ENCODE results near the gene ANAPC4. TPM values are rescaled to one million over a fixed set of nuclear protein-coding genes. Genes with fewer than 3 reads are reported as not detected.
"Not testable (repeated sequence)": the region's sequence is repeated elsewhere in the genome, so short reads cannot be mapped to it uniquely, and the experiment has no call there.

The ANAPC4 gene
- total RNA-seq, 1 experiment from 2014 or later: 75.7 TPM

DNA sequence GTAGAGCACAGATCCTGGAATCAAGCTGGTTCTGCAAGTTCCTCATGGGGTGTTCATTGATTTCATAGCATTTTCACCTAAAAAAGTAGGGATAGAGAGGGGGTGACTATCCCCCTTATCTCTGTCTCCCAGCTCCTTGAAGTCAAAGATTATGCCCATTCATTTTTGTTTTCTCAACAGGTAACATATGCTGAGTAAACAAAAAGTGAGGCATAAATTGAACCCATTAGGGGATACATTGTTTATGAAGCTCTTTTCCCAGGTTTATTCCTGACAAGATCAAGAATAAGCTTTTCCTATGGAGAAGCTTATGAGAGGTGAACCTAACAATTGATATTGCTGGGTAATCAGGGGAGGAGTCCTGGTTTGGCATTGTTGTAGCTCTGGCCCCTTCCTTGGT is 9.2 kb upstream of the ANAPC4 start:
- no peaks in the 10 kb centered on the region for H3K27me3 ChIP-seq (ENCODE audit: low read length)
- H3K27ac ChIP-seq (ENCODE audit: low read length): no peak overlapping the region
- no peak overlapping the region for H3K4me3 ChIP-seq (ENCODE audit: low read length)
- peaks cover 5% of the 10 kb centered on the region; the same call in 1 of the 2 replicates for H3K4me1 ChIP-seq (ENCODE audit: low read length)
- DNase-seq: no peak
- no peaks in the 10 kb centered on the region for H3K9me2 ChIP-seq (replicated peaks; ENCODE audit: insufficient read depth, low read length)
- no peaks in the 10 kb centered on the region for H3K9me3 ChIP-seq (ENCODE audit: low read length)
- no peak overlapping the region for H2AFZ ChIP-seq (ENCODE audit: low read length)
- H3K79me2 ChIP-seq (ENCODE audit: low read length): no peaks in the 10 kb centered on the region
- peaks cover 7% of the 10 kb centered on the region; the same call in 1 of the 2 replicates for H3K36me3 ChIP-seq (ENCODE audit: insufficient read depth, low read length)
- no peaks in the 10 kb centered on the region for H4K20me1 ChIP-seq (ENCODE audit: insufficient read depth, low read depth, low read length)
- no peak overlapping the region for H3K9ac ChIP-seq (ENCODE audit: low read length)
- no peak overlapping the region for H3K4me2 ChIP-seq (ENCODE audit: low read depth, low read length, poor library complexity, severe bottlenecking)

DNA sequence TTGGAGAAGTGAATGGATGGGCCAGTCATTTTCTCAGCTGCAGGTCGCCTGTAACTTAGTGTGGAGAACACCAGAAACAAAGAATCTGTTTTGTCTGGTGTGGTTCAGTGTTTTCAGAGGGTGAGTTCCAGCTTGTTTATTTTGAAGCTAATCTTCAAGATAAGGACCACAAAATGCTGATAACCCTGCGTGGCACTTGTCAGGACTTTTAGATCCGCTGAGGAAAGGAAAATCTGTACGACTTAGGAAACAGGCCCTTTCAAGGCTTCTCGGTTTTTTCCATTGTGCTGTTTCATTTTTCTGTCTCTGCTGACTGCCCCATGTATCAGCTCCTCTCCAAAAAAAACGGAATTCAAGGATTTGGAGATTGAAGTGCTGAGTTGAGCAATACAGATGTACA is 8.7 kb upstream of the ANAPC4 start:
- peaks cover 7% of the 10 kb centered on the region; the same call in 1 of the 2 replicates for H3K36me3 ChIP-seq (ENCODE audit: insufficient read depth, low read length)
- H3K27ac ChIP-seq (ENCODE audit: low read length): no peak overlapping the region
- H3K27me3 ChIP-seq (ENCODE audit: low read length): no peaks in the 10 kb centered on the region
- H3K4me3 ChIP-seq (ENCODE audit: low read length): no peak overlapping the region
- DNase-seq: no peak
- H3K9me2 ChIP-seq (replicated peaks; ENCODE audit: insufficient read depth, low read length): no peaks in the 10 kb centered on the region
- H3K9me3 ChIP-seq (ENCODE audit: low read length): no peaks in the 10 kb centered on the region
- H3K79me2 ChIP-seq (ENCODE audit: low read length): no peaks in the 10 kb centered on the region
- H3K9ac ChIP-seq (ENCODE audit: low read length): no peak overlapping the region
- H4K20me1 ChIP-seq (ENCODE audit: insufficient read depth, low read depth, low read length): no peaks in the 10 kb centered on the region
- H2AFZ ChIP-seq (ENCODE audit: low read length): no peak overlapping the region
- H3K4me1 ChIP-seq (ENCODE audit: low read length): peaks cover 5% of the 10 kb centered on the region; the same call in 1 of the 2 replicates
- no peak overlapping the region for H3K4me2 ChIP-seq (ENCODE audit: low read depth, low read length, poor library complexity, severe bottlenecking)

DNA sequence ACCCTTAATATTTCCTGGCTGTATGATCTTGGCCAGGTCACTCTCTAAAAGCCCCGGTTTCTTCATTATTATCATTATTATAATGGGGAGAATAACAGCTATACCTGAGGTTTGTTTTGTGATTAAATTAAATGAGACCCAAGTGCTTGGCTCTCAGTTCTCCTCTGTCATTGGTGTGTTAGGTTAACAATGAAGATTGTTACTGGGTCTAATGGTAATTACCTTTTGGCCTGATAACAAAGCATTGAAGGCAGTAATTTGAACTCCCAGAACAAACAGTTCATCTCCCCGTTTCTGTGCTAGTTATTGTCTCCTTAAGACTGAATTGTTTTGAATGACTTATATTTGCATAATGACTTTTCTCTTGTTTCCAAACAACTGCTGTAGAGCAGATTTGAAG is 6.8 kb upstream of the ANAPC4 start:
- no peak overlapping the region for H3K4me3 ChIP-seq (ENCODE audit: low read length)
- no peaks in the 10 kb centered on the region for H3K9me2 ChIP-seq (replicated peaks; ENCODE audit: insufficient read depth, low read length)
- no peaks in the 10 kb centered on the region for H4K20me1 ChIP-seq (ENCODE audit: insufficient read depth, low read depth, low read length)
- no peaks in the 10 kb centered on the region for H3K79me2 ChIP-seq (ENCODE audit: low read length)
- H3K27me3 ChIP-seq (ENCODE audit: low read length): no peaks in the 10 kb centered on the region
- H2AFZ ChIP-seq (ENCODE audit: low read length): no peak overlapping the region
- no peaks in the 10 kb centered on the region for H3K9me3 ChIP-seq (ENCODE audit: low read length)
- H3K27ac ChIP-seq (ENCODE audit: low read length): no peak overlapping the region
- H3K36me3 ChIP-seq (ENCODE audit: insufficient read depth, low read length): peaks cover 5% of the 10 kb centered on the region; the same call in 1 of the 2 replicates
- no peak overlapping the region for H3K9ac ChIP-seq (ENCODE audit: low read length)
- no peak for DNase-seq
- peaks cover 5% of the 10 kb centered on the region; the same call in 1 of the 2 replicates for H3K4me1 ChIP-seq (ENCODE audit: low read length)
- no peak overlapping the region for H3K4me2 ChIP-seq (ENCODE audit: low read depth, low read length, poor library complexity, severe bottlenecking)

DNA sequence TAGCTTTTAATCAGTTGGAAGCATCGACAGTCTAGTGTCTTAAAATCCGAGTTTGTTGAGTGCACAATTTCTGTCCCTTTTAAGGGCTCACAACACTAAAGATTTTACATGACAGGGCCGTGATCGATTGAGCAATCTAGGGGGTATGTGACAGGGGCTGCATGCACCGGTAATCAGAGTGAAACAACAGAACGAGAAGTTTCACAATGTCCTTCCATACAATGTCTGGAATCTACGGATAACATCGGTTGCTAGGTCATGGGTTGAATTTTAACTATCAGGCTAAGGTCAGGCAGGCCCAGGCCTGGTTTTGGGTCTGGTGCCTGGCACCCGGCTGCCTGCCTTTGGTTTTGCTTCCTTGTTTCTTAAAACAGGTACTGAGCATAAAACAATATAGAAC is 4.5 kb upstream of the ANAPC4 start:
- H3K27me3 ChIP-seq (ENCODE audit: low read length); H3K27ac ChIP-seq (ENCODE audit: low read length); H3K9me2 ChIP-seq (replicated peaks; ENCODE audit: insufficient read depth, low read length); H3K4me2 ChIP-seq (ENCODE audit: low read depth, low read length, poor library complexity, severe bottlenecking); H3K4me3 ChIP-seq (ENCODE audit: low read length); H3K9ac ChIP-seq (ENCODE audit: low read length); H3K36me3 ChIP-seq (ENCODE audit: insufficient read depth, low read length); H3K9me3 ChIP-seq (ENCODE audit: low read length); DNase-seq; H3K4me1 ChIP-seq (ENCODE audit: low read length); H4K20me1 ChIP-seq (ENCODE audit: insufficient read depth, low read depth, low read length); H2AFZ ChIP-seq (ENCODE audit: low read length); H3K79me2 ChIP-seq (ENCODE audit: low read length): not testable (repeated sequence)

DNA sequence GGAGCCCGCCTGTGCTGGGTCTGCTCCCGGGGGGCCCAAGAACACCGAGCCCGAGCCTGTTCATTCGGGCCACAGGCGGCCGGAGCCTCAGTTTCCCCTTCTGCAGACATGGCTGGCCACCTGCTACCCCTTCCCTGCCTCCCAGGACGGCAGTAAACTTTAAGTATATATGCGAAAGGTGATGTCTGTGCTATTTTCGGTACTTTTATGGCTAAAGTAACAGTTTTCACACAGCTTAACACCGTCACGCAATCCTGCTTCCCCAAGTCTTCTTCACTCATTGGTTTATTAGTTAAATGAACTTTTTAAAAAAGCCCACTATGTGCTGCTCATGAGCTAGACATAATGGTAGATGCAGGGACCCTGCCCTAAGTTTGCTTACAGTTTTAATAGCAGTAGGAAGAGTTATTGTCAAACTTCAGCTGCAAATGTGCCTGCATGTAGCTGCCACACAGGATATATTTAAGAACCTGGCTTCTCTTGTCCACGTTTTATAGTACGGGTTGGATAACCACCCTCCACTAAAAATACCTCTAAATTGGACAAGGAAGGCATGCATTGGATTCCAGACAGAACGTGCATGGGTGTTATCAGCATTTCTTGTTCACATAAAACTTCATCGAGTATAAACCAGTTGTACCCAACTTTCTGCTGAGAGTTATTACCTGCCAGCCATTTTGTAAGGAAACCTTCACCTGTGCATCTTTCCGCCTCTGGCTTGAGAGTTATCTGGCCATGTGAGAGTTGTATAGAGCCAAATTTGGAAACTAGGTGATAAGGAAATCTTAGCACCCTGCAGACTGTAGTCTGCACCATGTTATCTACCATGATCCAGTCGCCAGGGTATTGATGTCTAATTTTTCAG is 741 bp downstream of the ANAPC4 start:
- H3K9me3 ChIP-seq (ENCODE audit: low read length): no peaks in the 10 kb centered on the region
- peak overlapping the region; percentile 81 for H3K4me2 ChIP-seq (ENCODE audit: low read depth, low read length, poor library complexity, severe bottlenecking)
- H3K4me3 ChIP-seq (ENCODE audit: low read length): peak overlapping the region; percentile 95
- H4K20me1 ChIP-seq (ENCODE audit: insufficient read depth, low read depth, low read length): no peaks in the 10 kb centered on the region
- peak overlapping the region; percentile 10; the same call in 1 of the 2 replicates for H3K27ac ChIP-seq (ENCODE audit: low read length)
- H3K27me3 ChIP-seq (ENCODE audit: low read length): no peaks in the 10 kb centered on the region
- peak; percentile 57 for DNase-seq
- peaks cover 24% of the 10 kb centered on the region; the same call in 1 of the 2 replicates for H3K36me3 ChIP-seq (ENCODE audit: insufficient read depth, low read length)
- peak overlapping the region; percentile 89 for H3K9ac ChIP-seq (ENCODE audit: low read length)
- no peaks in the 10 kb centered on the region for H3K9me2 ChIP-seq (replicated peaks; ENCODE audit: insufficient read depth, low read length)
- H2AFZ ChIP-seq (ENCODE audit: low read length): peak overlapping the region; percentile 16; the same call in 1 of the 2 replicates
- H3K79me2 ChIP-seq (ENCODE audit: low read length): peaks cover 52% of the 10 kb centered on the region
- peaks cover 24% of the 10 kb centered on the region for H3K4me1 ChIP-seq (ENCODE audit: low read length)

DNA sequence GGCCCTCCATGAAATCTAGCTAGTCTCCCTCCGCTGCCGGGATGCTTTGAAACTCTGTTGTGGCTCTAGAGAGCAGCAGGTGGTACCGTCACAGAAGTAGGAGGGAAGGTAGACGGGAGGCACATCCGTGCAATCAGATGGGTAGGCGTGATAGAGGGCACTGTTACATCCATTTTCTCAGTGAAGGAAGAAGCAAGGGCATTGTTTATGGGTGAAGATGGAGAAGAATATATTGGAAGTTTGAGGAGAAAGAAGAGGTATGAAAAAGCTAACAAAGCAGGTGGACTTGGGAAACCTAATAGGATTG is 1.3 kb downstream of the ANAPC4 start:
- H3K27ac ChIP-seq (ENCODE audit: low read length): no peak overlapping the region
- peaks cover 56% of the 10 kb centered on the region for H3K79me2 ChIP-seq (ENCODE audit: low read length)
- peaks cover 24% of the 10 kb centered on the region for H3K4me1 ChIP-seq (ENCODE audit: low read length)
- H3K9ac ChIP-seq (ENCODE audit: low read length): peak overlapping the region; percentile 89
- no peaks in the 10 kb centered on the region for H3K27me3 ChIP-seq (ENCODE audit: low read length)
- DNase-seq: peak; percentile 58
- H2AFZ ChIP-seq (ENCODE audit: low read length): no peak overlapping the region
- H3K4me3 ChIP-seq (ENCODE audit: low read length): peak overlapping the region; percentile 95
- peaks cover 29% of the 10 kb centered on the region; the same call in 1 of the 2 replicates for H3K36me3 ChIP-seq (ENCODE audit: insufficient read depth, low read length)
- H3K9me2 ChIP-seq (replicated peaks; ENCODE audit: insufficient read depth, low read length): no peaks in the 10 kb centered on the region
- no peaks in the 10 kb centered on the region for H4K20me1 ChIP-seq (ENCODE audit: insufficient read depth, low read depth, low read length)
- H3K9me3 ChIP-seq (ENCODE audit: low read length): no peaks in the 10 kb centered on the region
- peak overlapping the region; percentile 81 for H3K4me2 ChIP-seq (ENCODE audit: low read depth, low read length, poor library complexity, severe bottlenecking)

DNA sequence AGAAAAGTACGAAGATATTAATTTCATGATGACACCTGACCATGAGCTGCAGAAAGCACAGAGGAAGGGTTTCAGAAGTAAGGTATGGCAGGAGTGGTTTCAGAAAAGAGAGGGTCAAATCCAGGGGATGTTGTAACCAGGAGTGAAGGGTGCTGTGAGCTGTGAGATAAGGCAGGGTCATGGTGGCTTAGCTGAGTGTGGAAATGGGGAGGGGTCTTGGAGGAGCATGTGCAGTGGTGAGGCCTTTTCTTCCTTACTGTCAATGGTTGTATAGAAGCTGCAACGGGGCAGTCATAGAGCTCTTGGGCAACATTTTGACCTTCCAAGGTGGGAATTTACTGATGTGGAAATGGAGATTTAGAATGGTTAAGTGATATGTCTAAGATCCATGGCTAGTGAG is 2.5 kb downstream of the ANAPC4 start:
- Histone ChIP-seq H3K9ac (ENCODE audit: low read length) (no peak overlapping the region; the same call in 1 of the 2 replicates), H3K36me3 (ENCODE audit: insufficient read depth, low read length) (peaks cover 41% of the 10 kb centered on the region; the same call in 1 of the 2 replicates), H3K4me2 (ENCODE audit: low read depth, low read length, poor library complexity, severe bottlenecking) (peak overlapping the region; percentile 81), H3K27me3 (ENCODE audit: low read length) (no peaks in the 10 kb centered on the region), H3K27ac (ENCODE audit: low read length) (no peak overlapping the region), H3K9me2 (replicated peaks; ENCODE audit: insufficient read depth, low read length) (no peaks in the 10 kb centered on the region), H4K20me1 (ENCODE audit: insufficient read depth, low read depth, low read length) (no peaks in the 10 kb centered on the region), H3K79me2 (ENCODE audit: low read length) (peaks cover 62% of the 10 kb centered on the region), H3K9me3 (ENCODE audit: low read length) (no peaks in the 10 kb centered on the region), H2AFZ (ENCODE audit: low read length) (no peak overlapping the region), H3K4me1 (ENCODE audit: low read length) (peaks cover 24% of the 10 kb centered on the region), H3K4me3 (ENCODE audit: low read length) (peak overlapping the region; percentile 95; the same call in 1 of the 2 replicates)
- no peak for DNase-seq

DNA sequence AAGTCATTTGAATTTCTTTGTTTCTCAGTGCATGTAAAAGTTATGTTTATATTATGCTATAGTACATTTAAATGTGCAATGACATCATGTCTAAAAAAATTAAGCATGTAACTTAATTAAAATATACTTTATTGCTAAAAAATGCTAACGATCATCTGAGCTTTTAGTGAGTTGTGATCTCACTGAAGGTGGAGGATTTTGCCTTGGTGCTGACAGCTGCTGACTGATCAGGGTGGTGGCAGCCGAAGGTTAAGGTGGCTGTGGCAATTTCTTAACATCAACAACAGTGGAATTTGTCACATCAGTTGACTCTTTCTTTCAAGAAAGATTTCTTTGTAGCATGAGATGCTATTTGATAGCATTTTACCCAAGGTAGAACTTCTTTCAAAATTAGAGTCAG is 6.6 kb downstream of the ANAPC4 start:
- Histone ChIP-seq H3K27ac (ENCODE audit: low read length) (no peak overlapping the region), H3K9ac (ENCODE audit: low read length) (no peak overlapping the region), H3K4me2 (ENCODE audit: low read depth, low read length, poor library complexity, severe bottlenecking) (no peak overlapping the region), H3K4me3 (ENCODE audit: low read length) (no peak overlapping the region), H3K79me2 (ENCODE audit: low read length) (peaks cover 53% of the 10 kb centered on the region), H3K36me3 (ENCODE audit: insufficient read depth, low read length) (peaks cover 61% of the 10 kb centered on the region), H3K27me3 (ENCODE audit: low read length) (no peaks in the 10 kb centered on the region), H3K4me1 (ENCODE audit: low read length) (peaks cover 12% of the 10 kb centered on the region), H3K9me2 (replicated peaks; ENCODE audit: insufficient read depth, low read length) (no peaks in the 10 kb centered on the region), H2AFZ (ENCODE audit: low read length) (no peak overlapping the region), H4K20me1 (ENCODE audit: insufficient read depth, low read depth, low read length) (no peaks in the 10 kb centered on the region), H3K9me3 (ENCODE audit: low read length) (no peaks in the 10 kb centered on the region)
- no peak for DNase-seq

Measured in Karpas-422 (cell line).